ENCODE results near the gene ADH7.

Gene ADH7

DNA sequence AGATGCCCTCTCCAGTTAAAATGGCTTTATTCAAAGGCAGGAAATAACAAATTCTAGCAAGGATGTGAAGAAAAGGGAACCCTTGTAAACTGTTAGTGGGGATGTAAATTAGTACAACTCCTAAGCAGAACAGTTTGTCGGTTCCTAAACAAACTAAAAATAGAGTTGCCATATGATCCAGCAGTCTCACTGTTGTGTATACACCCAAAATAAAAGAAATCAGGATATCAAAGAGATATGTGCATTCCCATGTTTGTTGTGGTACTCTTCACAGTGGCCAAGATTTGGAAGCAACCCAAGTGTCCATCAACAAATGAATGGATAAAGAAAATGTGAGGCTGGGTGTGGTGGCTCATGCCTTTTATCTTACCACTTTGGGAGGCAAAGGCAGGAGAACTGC, 36.1 kb downstream of the ADH7 start:
- H3K4me3 ChIP-seq, result no peak overlapping the region
- H3K27me3 ChIP-seq, result no peaks in the 10 kb centered on the region
- H3K9me3 ChIP-seq, result no peaks in the 10 kb centered on the region
- intact Hi-C loops (cut with DNase I; ENCODE audit: low total_unique reads), result no loop called here
- peaks cover 0 to 60% (median 23%) of the 10 kb centered on the region in 4 donors for H3K4me1 ChIP-seq
- no peak for TF ChIP-seq CTCF (IDR thresholded peaks at IDR 0.05)
- no peak for DNase-seq
- peak overlapping the region in 1 of 2 donors; percentile 15 for H3K27ac ChIP-seq
- H3K36me3 ChIP-seq, result no peaks in the 10 kb centered on the region

GRCh38 chr4:99395595-99396364, 39.4 kb downstream of the ADH7 start:
- no peak overlapping the region for H3K4me3 ChIP-seq
- no peaks in the 10 kb centered on the region for H3K27me3 ChIP-seq
- peak overlapping the region; percentile 85 to 93 for H3K27ac ChIP-seq
- no peak for TF ChIP-seq CTCF (IDR thresholded peaks at IDR 0.05)
- no peaks in the 10 kb centered on the region for H3K36me3 ChIP-seq
- peaks cover 0 to 48% (median 11%) of the 10 kb centered on the region in 4 donors for H3K4me1 ChIP-seq
- no peak for DNase-seq
- intact Hi-C loops (cut with DNase I; ENCODE audit: low total_unique reads), result no loop called here
- H3K9me3 ChIP-seq, result peaks cover 0 to 10% (median 0%) of the 10 kb centered on the region in 3 donors

- Histone ChIP-seq H3K4me3 (no peak overlapping the region), H3K27me3 (no peaks in the 10 kb centered on the region), H3K9me3 (peaks cover 0 to 10% (median under 1%) of the 10 kb centered on the region in 3 donors), H3K27ac (peak overlapping the region; percentile 85 to 93), H3K4me1 (peaks cover 0 to 55% (median 11%) of the 10 kb centered on the region in 4 donors), H3K36me3 (no peaks in the 10 kb centered on the region)
- no peak for DNase-seq
- intact Hi-C loops (cut with DNase I; ENCODE audit: low total_unique reads), result no loop called here
- no peak for TF ChIP-seq CTCF (IDR thresholded peaks at IDR 0.05)
Observed at GRCh38 chr4:99394896-99395295, 40.2 kb downstream of the ADH7 start.

DNA sequence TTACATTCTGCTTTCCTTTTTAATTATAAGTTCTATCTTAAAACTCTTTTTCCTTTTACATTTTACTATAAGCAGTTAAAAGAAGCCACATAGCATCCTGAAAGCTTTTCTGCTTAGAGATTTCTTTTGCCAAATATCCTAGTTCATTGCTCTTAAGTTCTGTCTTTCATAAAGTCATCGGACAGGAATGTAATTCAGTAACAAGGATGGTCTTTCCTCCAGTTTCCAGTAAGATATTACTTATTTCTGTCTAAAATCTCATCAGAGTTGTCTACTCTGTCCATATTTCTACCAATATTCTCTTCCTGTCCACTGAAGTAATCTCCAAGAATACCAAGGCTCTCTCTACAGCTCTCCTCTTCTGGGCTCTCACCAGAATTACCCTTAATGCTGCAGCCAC, 45.1 kb downstream of the ADH7 start:
- H3K36me3 ChIP-seq, result no peaks in the 10 kb centered on the region
- no peaks in the 10 kb centered on the region for H3K27me3 ChIP-seq
- peak overlapping the region; percentile 59 to 85 for H3K27ac ChIP-seq
- no peak for DNase-seq
- H3K9me3 ChIP-seq, result peaks cover 0 to 10% (median 8%) of the 10 kb centered on the region in 3 donors
- H3K4me1 ChIP-seq, result peaks cover 0 to 35% (median under 1%) of the 10 kb centered on the region in 4 donors
- intact Hi-C loops (cut with DNase I; ENCODE audit: low total_unique reads), result no loop called here
- H3K4me3 ChIP-seq, result no peak overlapping the region
- no peak for TF ChIP-seq CTCF (IDR thresholded peaks at IDR 0.05)

DNA sequence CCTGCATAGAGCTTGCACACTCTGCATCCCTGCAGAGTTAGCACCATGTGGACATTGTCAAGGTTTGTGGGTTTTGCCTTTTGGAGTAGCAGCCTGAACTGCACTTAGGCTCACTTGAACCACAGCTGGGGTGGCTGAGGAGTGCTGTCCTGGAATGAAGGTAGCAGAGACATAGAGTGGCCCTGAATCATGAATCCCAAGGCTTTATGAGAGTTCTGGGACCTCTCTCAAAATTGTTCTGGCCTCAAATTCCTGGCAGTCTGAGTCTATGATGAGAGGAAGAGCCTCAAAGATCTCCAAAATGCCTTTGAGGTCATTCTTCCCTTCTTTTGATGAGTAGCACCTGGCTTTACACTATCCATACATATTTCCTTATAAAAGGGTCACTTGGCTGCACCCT, 45.5 kb downstream of the ADH7 start:
- Histone ChIP-seq H3K4me3 (no peak overlapping the region), H3K4me1 (peaks cover 0 to 36% (median 0%) of the 10 kb centered on the region in 4 donors), H3K27ac (peak overlapping the region; percentile 59 to 85), H3K27me3 (no peaks in the 10 kb centered on the region), H3K9me3 (peaks cover 0 to 10% (median 8%) of the 10 kb centered on the region in 3 donors), H3K36me3 (no peaks in the 10 kb centered on the region)
- intact Hi-C loops (cut with DNase I; ENCODE audit: low total_unique reads), result loop anchor here (10.0 kb wide), 1 partner anchor 65 kb away; the partner anchor contains the start of gene ADH1B
- DNase-seq, result no peak
- no peak for TF ChIP-seq CTCF (IDR thresholded peaks at IDR 0.05)
